ENCODE measurements around the gene BCL7C. TPM values are rescaled to one million over a fixed set of nuclear protein-coding genes. Genes with fewer than 3 reads are reported as not detected.

The BCL7C gene
- polyA plus RNA-seq, result 2.1 and 3.7 TPM in 2 replicates

GRCh38 chr16:30893744-30894539 is at the start of gene BCL7C:
TSS of gene BCL7C (minus strand) at chr16:30894077. CDS start at chr16:30893944, 133 bp downstream.

GRCh38 chr16:30923554-30924075 is 29.7 kb upstream of the BCL7C start, which contains the start of gene FBXL19:
TSS of gene FBXL19 (plus strand) at chr16:30923572. CDS start at chr16:30925755, 2,183 bp downstream.

GRCh38 chr16:30896261-30896888 is 2.5 kb upstream of the BCL7C start, which contains the start of gene CTF1:
TSS of gene CTF1 (plus strand) at chr16:30896614. CDS start at chr16:30896644, 30 bp downstream.

Other genes with a start within 250 kb of the BCL7C start
- 1.2 and 12.7 TPM in 2 replicates for gene PRR14, start 243.1 kb downstream of the BCL7C start, polyA plus RNA-seq
- 0.20 and 0.52 TPM in 2 replicates for gene FBRS, start 235.6 kb downstream of the BCL7C start, polyA plus RNA-seq
- 0.15 and 1.7 TPM in 2 replicates for gene SRCAP, start 194.9 kb downstream of the BCL7C start, polyA plus RNA-seq
- gene PHKG2, start 145.7 kb downstream of the BCL7C start, polyA plus RNA-seq, result 18.5 and 19.1 TPM in 2 replicates
- gene CFAP119, start 132.0 kb downstream of the BCL7C start, polyA plus RNA-seq, result 0.87 and 6.6 TPM in 2 replicates
- gene RNF40, start 131.8 kb downstream of the BCL7C start, polyA plus RNA-seq, result 21.7 and 28.7 TPM in 2 replicates
- 0.67 and 1.4 TPM in 2 replicates for gene ZNF629, start 106.9 kb downstream of the BCL7C start, polyA plus RNA-seq
- gene CTF1, start 2.5 kb upstream of the BCL7C start, polyA plus RNA-seq, result 0.15 TPM in 1 of 2 replicates, not detected in the other
- 0.52 TPM in 1 of 2 replicates, not detected in the other for gene FBXL19, start 29.5 kb upstream of the BCL7C start, polyA plus RNA-seq
- gene ORAI3, start 55.0 kb upstream of the BCL7C start, polyA plus RNA-seq, result 58.6 and 83.0 TPM in 2 replicates
- gene SETD1A, start 63.7 kb upstream of the BCL7C start, polyA plus RNA-seq, result 0.27 and 0.34 TPM in 2 replicates
- gene HSD3B7, start 91.1 kb upstream of the BCL7C start, polyA plus RNA-seq, result not detected in 2 replicates
- 2.5 and 3.0 TPM in 2 replicates for gene STX1B, start 116.6 kb upstream of the BCL7C start, polyA plus RNA-seq
- 15.6 and 16.6 TPM in 2 replicates for gene STX4, start 139.5 kb upstream of the BCL7C start, polyA plus RNA-seq
- 0.11 TPM in 1 of 2 replicates, not detected in the other for gene ZNF668, start 180.2 kb upstream of the BCL7C start, polyA plus RNA-seq
- gene ZNF646, start 180.3 kb upstream of the BCL7C start, polyA plus RNA-seq, result 0.20 and 0.43 TPM in 2 replicates
- not detected in 2 replicates for gene PRSS53, start 194.9 kb upstream of the BCL7C start, polyA plus RNA-seq
- gene VKORC1, start 200.7 kb upstream of the BCL7C start, polyA plus RNA-seq, result 47.0 and 48.3 TPM in 2 replicates
- 8.4 and 10.6 TPM in 2 replicates for gene BCKDK, start 214.3 kb upstream of the BCL7C start, polyA plus RNA-seq
- gene KAT8, start 223.6 kb upstream of the BCL7C start, polyA plus RNA-seq, result 16.0 and 16.5 TPM in 2 replicates
- gene PRSS8, start 241.7 kb upstream of the BCL7C start, polyA plus RNA-seq, result not detected in 2 replicates

Data from Purkinje cell (primary cell).